Natural killer cell treated with Interleukin-12 subunit alpha and Interleukin-12 subunit beta and Interleukin-15 and Interleukin-18, amount 100 ng/mL, for 72 hours (primary cell): ENCODE measurements around the gene SPATA9. TPM values are rescaled to one million over a fixed set of nuclear protein-coding genes. Genes with fewer than 3 reads are reported as not detected.

Experiments used
- ATAC-seq, 2 donors: fragments of 150-1000 bp; cut with Tn5 transposase in 1 of 2; sonication (Bioruptor Pico), chemical (Tn5 transposase) in 1 of 2; 2 replicates each; pipeline ENCODE4 v1.10.0; 2021
- DNase-seq: peaks from one replicate; pipeline ENCODE4 v3.0.0; 2022; ENCODE audit warnings: low spot score
- H3K27ac Mint-ChIP-seq, 2 donors: 1 replicate in 1 of 2; 2 replicates in 1 of 2; pipeline ENCODE4 v1.8.0; 2022; ENCODE audit warnings: mixed read lengths in 2 of 2, mild to moderate bottlenecking in 1 of 2, moderate library complexity in 1 of 2
- H3K27me3 Mint-ChIP-seq, 2 donors: 1 replicate in 1 of 2; 2 replicates in 1 of 2; pipeline ENCODE4 v1.8.0; 2022; ENCODE audit warnings: mixed read lengths in 2 of 2
- H3K36me3 Mint-ChIP-seq: one replicate; pipeline ENCODE4 v1.8.0; 2022; ENCODE audit warnings: mixed read lengths
- H3K4me1 Mint-ChIP-seq, 2 donors: 1 replicate in 1 of 2; 2 replicates in 1 of 2; pipeline ENCODE4 v1.8.0; 2022; ENCODE audit warnings: low read depth in 2 of 2, mixed read lengths in 2 of 2, mild to moderate bottlenecking in 1 of 2
- H3K4me3 Mint-ChIP-seq: one replicate; pipeline ENCODE4 v1.8.0; 2022; ENCODE audit warnings: mixed read lengths
- H3K9me3 Mint-ChIP-seq: 2 replicates; pipeline ENCODE4 v1.8.0; 2022; ENCODE audit warnings: mixed read lengths
- total RNA-seq, 2 donors: library from RNA; stranded (reverse); gene quantifications; one replicate each; pipeline ENCODE4 v1.2.3, GENCODE V29; 2022

SPATA9 gene
- total RNA-seq, 2 donors from 2014 or later = 1.4 to 1.9 TPM

DNA sequence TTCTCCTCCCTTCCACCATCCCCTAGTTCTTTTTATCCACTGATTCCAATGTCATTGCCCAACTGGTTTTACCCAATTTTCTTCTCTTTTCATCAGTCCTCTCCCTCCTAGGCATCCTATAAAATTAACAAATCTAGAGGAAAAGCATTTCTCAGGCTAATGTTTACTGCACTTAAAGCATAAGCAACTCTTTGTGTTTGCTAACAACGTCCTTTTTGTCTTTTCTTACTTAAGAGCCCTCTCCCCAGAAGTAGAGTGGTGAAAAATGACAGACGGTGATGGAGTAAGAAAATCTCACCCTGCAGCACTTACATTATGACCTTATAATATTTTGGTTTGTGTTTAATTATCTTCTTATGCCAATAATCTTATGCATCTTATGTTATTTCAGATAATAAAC, 1.6 kb upstream of the SPATA9 start:
- peaks cover 0 to 7% of the 10 kb centered on the region in 2 donors for H3K27me3 Mint-ChIP-seq
- no peaks in the 10 kb centered on the region for H3K9me3 Mint-ChIP-seq
- H3K27ac Mint-ChIP-seq = no peak overlapping the region
- DNase-seq = no peak
- no peaks in the 10 kb centered on the region for H3K36me3 Mint-ChIP-seq
- ATAC-seq = no peak
- H3K4me1 Mint-ChIP-seq = no peaks in the 10 kb centered on the region
- H3K4me3 Mint-ChIP-seq = no peak overlapping the region

GRCh38 chr5:95673081-95673480, 9.7 kb downstream of the SPATA9 start:
- H3K4me1 Mint-ChIP-seq = no peaks in the 10 kb centered on the region
- no peaks in the 10 kb centered on the region for H3K9me3 Mint-ChIP-seq
- H3K36me3 Mint-ChIP-seq = no peaks in the 10 kb centered on the region
- H3K27ac Mint-ChIP-seq = no peak overlapping the region
- H3K27me3 Mint-ChIP-seq = peaks cover 0 to 2% of the 10 kb centered on the region in 2 donors
- no peak for DNase-seq
- H3K4me3 Mint-ChIP-seq = no peak overlapping the region
- ATAC-seq = no peak

GRCh38 chr5:95672641-95673040, 10.2 kb downstream of the SPATA9 start:
- ATAC-seq (no peak), DNase-seq (no peak)
- H3K4me3 Mint-ChIP-seq = no peak overlapping the region
- no peaks in the 10 kb centered on the region for H3K9me3 Mint-ChIP-seq
- H3K4me1 Mint-ChIP-seq = no peaks in the 10 kb centered on the region
- H3K36me3 Mint-ChIP-seq = no peaks in the 10 kb centered on the region
- no peak overlapping the region for H3K27ac Mint-ChIP-seq
- H3K27me3 Mint-ChIP-seq = peaks cover 0 to 2% of the 10 kb centered on the region in 2 donors

- no peak for DNase-seq
- no peak overlapping the region for H3K27ac Mint-ChIP-seq
- H3K9me3 Mint-ChIP-seq = no peaks in the 10 kb centered on the region
- H3K36me3 Mint-ChIP-seq = no peaks in the 10 kb centered on the region
- no peaks in the 10 kb centered on the region for H3K4me1 Mint-ChIP-seq
- no peaks in the 10 kb centered on the region for H3K27me3 Mint-ChIP-seq
- no peak overlapping the region for H3K4me3 Mint-ChIP-seq
- ATAC-seq = no peak
Measured at GRCh38 chr5:95671826-95672225, 11.0 kb downstream of the SPATA9 start.

DNA sequence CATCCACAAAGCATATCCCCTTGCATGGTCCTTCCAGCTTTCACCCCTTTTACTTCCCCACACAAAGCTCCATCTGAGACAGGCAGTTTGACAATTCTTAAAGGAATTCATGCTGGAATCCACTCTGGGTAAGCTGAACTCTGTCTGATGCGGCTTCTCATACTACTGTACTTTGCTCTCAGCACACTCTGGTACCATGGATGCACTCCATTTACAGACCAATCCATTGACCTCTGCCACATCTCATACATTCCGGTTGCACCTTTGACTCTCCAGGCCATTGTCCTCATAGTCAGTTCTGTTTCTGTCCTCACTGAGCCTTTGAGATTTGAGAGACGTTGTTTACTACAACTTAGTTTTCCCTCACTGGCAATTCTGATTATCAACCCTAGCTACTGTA, 12.2 kb downstream of the SPATA9 start:
- DNase-seq = no peak
- Mint-ChIP-seq H3K9me3 (no peaks in the 10 kb centered on the region), H3K4me3 (no peak overlapping the region), H3K27me3 (no peaks in the 10 kb centered on the region), H3K27ac (no peak overlapping the region), H3K36me3 (no peaks in the 10 kb centered on the region), H3K4me1 (no peaks in the 10 kb centered on the region)
- ATAC-seq = no peak

- Mint-ChIP-seq H3K36me3 (no peaks in the 10 kb centered on the region), H3K4me3 (no peak overlapping the region), H3K9me3 (no peaks in the 10 kb centered on the region), H3K27ac (no peak overlapping the region), H3K4me1 (no peaks in the 10 kb centered on the region), H3K27me3 (no peaks in the 10 kb centered on the region)
- no peak for DNase-seq
- ATAC-seq = no peak
Measured at GRCh38 chr5:95669985-95670384, 12.8 kb downstream of the SPATA9 start.

- Mint-ChIP-seq H3K27ac (no peak overlapping the region), H3K4me1 (no peaks in the 10 kb centered on the region), H3K9me3 (no peaks in the 10 kb centered on the region), H3K36me3 (no peaks in the 10 kb centered on the region), H3K4me3 (no peak overlapping the region), H3K27me3 (no peaks in the 10 kb centered on the region)
- DNase-seq (no peak), ATAC-seq (no peak)
Measured at GRCh38 chr5:95669540-95669939, 13.3 kb downstream of the SPATA9 start.

GRCh38 chr5:95668728-95669127, 14.1 kb downstream of the SPATA9 start:
- Mint-ChIP-seq H3K36me3 (no peaks in the 10 kb centered on the region), H3K4me1 (no peaks in the 10 kb centered on the region), H3K27me3 (no peaks in the 10 kb centered on the region), H3K4me3 (no peak overlapping the region), H3K27ac (no peak overlapping the region), H3K9me3 (no peaks in the 10 kb centered on the region)
- ATAC-seq (no peak), DNase-seq (no peak)

GRCh38 chr5:95668216-95668615, 14.6 kb downstream of the SPATA9 start:
- no peaks in the 10 kb centered on the region for H3K9me3 Mint-ChIP-seq
- no peak for ATAC-seq
- no peaks in the 10 kb centered on the region for H3K4me1 Mint-ChIP-seq

GRCh38 chr5:95667678-95668077, 15.1 kb downstream of the SPATA9 start:
- DNase-seq = no peak
- Mint-ChIP-seq H3K27ac (no peak overlapping the region), H3K36me3 (no peaks in the 10 kb centered on the region), H3K4me3 (no peak overlapping the region), H3K9me3 (no peaks in the 10 kb centered on the region), H3K4me1 (no peaks in the 10 kb centered on the region), H3K27me3 (no peaks in the 10 kb centered on the region)
- no peak for ATAC-seq

More at GRCh38 chr5:95668216-95668615, 14.6 kb downstream of the SPATA9 start:
- Mint-ChIP-seq H3K27ac (no peak overlapping the region), H3K4me3 (no peak overlapping the region), H3K27me3 (no peaks in the 10 kb centered on the region), H3K36me3 (no peaks in the 10 kb centered on the region)
- no peak for DNase-seq

DNA sequence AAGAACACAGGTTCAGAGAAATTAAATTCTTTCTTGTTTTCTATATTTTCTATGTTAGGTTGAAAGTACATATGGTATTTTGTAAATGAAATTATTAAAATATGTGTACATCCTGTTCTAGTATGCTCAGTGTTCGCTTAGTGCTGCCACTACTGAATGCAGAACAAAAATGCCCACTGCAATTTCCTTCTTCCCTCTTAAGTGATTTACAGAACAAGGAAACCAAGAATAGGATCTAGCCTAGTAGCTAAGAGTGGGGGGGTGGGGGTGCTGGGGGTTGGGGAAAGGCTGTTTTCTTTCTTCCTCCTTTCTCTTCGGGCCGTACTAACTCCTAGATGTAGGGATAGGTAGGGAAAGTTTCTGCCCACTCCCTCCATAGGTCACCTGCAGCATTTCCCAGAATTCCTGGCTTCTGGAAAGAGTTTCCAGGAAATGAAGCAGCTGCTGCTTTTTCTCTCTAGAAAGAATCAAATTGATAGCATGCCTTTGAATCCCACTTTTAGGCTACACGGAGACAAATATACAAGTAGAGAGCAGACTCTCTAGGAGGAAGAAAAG, 15.7 kb downstream of the SPATA9 start:
- Mint-ChIP-seq H3K4me1 (no peaks in the 10 kb centered on the region), H3K9me3 (no peaks in the 10 kb centered on the region), H3K27ac (no peak overlapping the region), H3K27me3 (no peaks in the 10 kb centered on the region), H3K36me3 (no peaks in the 10 kb centered on the region), H3K4me3 (no peak overlapping the region)
- no peak for DNase-seq
- no peak for ATAC-seq

GRCh38 chr5:95664204-95664786, 18.5 kb downstream of the SPATA9 start:
- ATAC-seq (no peak), DNase-seq (no peak)
- no peaks in the 10 kb centered on the region for H3K36me3 Mint-ChIP-seq
- no peaks in the 10 kb centered on the region for H3K9me3 Mint-ChIP-seq
- H3K4me3 Mint-ChIP-seq = no peak overlapping the region
- H3K27ac Mint-ChIP-seq = no peak overlapping the region
- H3K4me1 Mint-ChIP-seq = no peaks in the 10 kb centered on the region
- no peaks in the 10 kb centered on the region for H3K27me3 Mint-ChIP-seq

DNA sequence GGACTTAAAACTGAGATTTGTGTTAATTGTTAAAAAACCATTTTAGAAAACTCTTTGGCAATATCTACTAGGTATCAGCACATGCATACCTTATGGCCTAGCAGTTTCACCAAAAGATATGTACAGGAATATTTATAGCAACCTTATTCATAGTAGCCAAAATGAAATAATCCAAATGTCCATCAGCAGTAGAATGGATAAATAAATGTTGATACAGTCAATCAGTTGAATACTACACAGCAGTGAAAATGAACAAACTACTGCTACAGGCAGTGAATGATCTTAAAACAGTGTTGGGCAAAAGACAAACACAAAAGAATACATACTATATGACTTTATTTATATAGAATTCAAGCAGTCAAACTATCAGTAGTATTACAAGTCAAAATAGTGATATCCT, 19.8 kb downstream of the SPATA9 start:
- no peak for DNase-seq
- H3K4me1 Mint-ChIP-seq = no peaks in the 10 kb centered on the region
- H3K36me3 Mint-ChIP-seq = no peaks in the 10 kb centered on the region
- no peak overlapping the region for H3K27ac Mint-ChIP-seq
- H3K27me3 Mint-ChIP-seq = no peaks in the 10 kb centered on the region
- H3K4me3 Mint-ChIP-seq = no peak overlapping the region
- H3K9me3 Mint-ChIP-seq = no peaks in the 10 kb centered on the region
- no peak for ATAC-seq

DNA sequence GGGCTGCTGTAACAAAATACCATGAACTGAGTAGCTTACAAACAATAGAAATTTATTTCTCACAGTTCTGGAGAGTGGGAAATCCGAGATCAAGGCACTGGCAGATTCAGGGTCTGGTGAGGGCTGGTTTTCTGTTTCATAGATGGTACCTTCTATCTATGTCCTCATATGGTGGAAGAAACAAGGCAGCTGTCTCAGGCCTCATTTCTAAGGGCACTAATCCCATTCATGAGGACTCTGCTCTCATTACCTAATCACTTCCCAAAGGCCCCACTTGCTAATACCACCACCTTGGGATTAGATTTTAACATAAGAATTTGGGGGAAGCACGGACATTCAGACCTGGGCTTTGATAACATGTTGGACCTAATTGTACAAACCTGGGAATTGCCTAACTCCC, 22.7 kb downstream of the SPATA9 start:
- no peak overlapping the region for H3K4me3 Mint-ChIP-seq
- ATAC-seq = no peak
- no peak overlapping the region for H3K27ac Mint-ChIP-seq
- H3K9me3 Mint-ChIP-seq = no peaks in the 10 kb centered on the region
- H3K36me3 Mint-ChIP-seq = no peaks in the 10 kb centered on the region
- no peak for DNase-seq
- H3K4me1 Mint-ChIP-seq = no peaks in the 10 kb centered on the region
- no peaks in the 10 kb centered on the region for H3K27me3 Mint-ChIP-seq

GRCh38 chr5:95655575-95655974, 27.2 kb downstream of the SPATA9 start:
- DNase-seq (no peak), ATAC-seq (no peak)
- Mint-ChIP-seq H3K27ac (no peak overlapping the region), H3K4me3 (no peak overlapping the region), H3K36me3 (no peaks in the 10 kb centered on the region), H3K9me3 (no peaks in the 10 kb centered on the region), H3K27me3 (no peaks in the 10 kb centered on the region), H3K4me1 (no peaks in the 10 kb centered on the region)
